Measurements from ENCODE around the gene CEP85.

CEP85 gene

GRCh38 chr1:26317612-26318337, 83.8 kb downstream of the CEP85 start, which contains the start of gene CD52:
Gene CD52 (plus strand): TSS chr1:26317958. CDS start chr1:26318018, 60 bp downstream.
- DNase-seq: peak; percentile 84

DNA sequence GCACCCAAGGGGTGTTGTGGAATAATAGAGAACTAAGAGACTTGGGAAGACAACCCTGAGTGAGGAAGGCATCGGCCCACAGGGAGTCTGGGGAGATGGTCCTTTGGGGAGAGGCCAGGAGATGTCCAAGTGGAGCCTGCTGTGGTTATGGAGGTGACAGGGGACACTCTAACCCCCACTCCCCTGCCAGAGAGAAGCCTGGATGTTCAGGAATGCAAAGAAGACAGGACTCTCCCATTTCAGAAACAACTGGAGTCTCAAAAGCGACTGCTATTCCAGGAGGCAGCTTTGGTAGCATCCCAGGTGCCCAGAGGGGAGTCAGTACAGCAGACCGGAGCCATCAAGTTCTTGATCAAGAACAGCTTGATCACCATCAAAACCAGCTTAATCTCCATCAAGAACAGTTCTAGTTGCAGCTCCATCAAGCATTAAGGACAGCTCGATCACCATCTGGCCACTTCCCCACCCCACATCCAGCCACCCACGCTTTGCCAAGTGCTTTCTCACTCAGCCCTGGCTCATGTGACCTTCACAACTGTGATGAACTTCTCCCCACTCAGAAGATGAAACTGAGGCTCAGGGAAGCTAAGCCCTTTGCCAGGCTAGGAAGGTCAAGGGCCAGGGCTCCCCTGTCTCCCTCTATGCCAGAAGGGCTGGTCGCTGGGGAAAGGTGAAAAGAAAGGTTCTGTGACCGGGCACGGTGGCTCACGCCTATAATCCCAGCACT, 84.5 kb downstream of the CEP85 start:
- no peak for DNase-seq

DNA sequence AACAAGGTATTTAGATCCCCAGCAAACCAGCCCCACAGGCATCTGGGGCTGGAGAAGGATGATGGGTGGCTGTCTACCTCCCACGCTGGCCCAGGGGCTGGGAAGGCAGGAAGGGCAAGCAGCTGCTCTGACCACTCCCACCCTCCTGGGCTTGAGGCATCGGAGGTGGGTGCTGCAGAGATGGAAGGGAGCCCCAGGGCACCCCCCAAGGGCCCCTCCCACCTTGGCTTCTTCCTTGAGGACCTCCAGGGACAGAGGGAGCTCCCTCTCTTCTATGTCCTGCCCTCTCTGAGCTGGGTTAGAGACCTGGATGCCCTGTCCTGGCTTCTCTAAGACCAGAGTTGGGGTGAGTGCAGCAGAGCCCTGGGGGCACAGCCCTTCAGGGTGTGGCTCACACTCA, 86.9 kb downstream of the CEP85 start:
- no peak for DNase-seq

GRCh38 chr1:26321315-26322041, 87.5 kb downstream of the CEP85 start:
- peak; percentile 94 for DNase-seq

GRCh38 chr1:26322042-26322331, 88.0 kb downstream of the CEP85 start:
- no peak for DNase-seq

GRCh38 chr1:26323382-26323781, 89.4 kb downstream of the CEP85 start:
- DNase-seq: no peak

GRCh38 chr1:26324550-26324949, 90.5 kb downstream of the CEP85 start:
- no peak for DNase-seq

DNA sequence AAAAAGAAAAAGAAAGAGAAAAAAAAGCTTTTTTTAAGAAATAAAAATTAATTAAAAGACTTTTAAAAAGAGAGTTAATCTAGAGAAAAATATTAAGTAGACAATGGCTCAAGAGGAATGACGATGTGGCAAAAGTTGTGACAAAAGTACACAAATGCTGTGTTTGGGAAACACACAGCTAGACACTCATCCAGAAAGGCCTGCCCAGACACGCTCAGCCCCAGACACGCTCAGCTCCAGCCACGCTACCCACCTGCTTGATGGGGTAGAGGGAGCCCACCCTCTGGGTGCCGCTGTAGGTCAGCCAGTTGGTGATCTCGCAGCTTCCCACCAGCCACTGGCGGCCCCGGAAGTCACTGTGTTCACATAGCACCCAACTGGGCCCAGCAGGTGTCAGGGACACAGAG, 94.0 kb downstream of the CEP85 start:
- DNase-seq: no peak
